HG02623 (cell line): ENCODE data around the gene ADAMTS17.
"Not testable (repeated sequence)": the region's sequence is repeated elsewhere in the genome, so short reads cannot be mapped to it uniquely, and the experiment has no call there.

ENCODE experiments used
- ATAC-seq: cut with Tn5 transposase; IDR thresholded peaks from one replicate; pipeline ENCODE4 v1.9.1; 2021; ENCODE audit warnings: moderate library complexity; ENCODE audit not compliant: unreplicated experiment

ADAMTS17 gene

DNA sequence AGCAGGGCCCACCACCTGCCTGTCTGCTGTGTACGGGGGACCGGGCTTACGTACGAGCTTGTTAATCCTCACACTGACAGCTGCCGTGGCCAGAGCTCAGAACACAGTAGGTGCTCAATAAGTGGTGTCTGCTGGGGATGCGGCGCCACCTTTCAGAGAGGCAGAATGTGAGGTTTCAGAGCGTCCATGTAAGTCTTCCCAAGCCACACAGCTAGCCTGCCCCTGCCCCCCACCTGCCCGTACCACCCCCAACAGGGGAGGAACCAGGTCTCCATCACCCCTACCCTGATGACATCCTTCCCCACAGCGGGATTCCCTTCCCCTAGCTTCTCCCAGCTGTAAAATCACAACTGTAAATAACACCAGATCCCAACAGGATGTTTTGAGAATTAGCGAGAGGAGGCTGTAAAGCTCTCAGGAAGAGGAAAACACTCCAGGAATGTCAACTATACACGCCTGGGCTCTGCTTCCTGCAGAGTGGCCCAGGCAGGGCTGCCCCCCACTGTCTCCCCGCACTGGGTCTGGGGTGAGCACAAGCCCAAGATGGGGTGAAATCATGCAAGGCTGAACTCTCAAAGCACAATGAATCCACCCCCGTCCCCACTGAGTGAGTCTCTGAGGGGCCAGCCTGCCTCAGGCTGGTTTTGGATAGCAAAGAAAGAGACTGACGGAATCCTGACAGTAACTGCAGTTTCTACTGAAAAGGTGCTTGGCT is 358.4 kb downstream of the ADAMTS17 start:
- ATAC-seq = no peak

DNA sequence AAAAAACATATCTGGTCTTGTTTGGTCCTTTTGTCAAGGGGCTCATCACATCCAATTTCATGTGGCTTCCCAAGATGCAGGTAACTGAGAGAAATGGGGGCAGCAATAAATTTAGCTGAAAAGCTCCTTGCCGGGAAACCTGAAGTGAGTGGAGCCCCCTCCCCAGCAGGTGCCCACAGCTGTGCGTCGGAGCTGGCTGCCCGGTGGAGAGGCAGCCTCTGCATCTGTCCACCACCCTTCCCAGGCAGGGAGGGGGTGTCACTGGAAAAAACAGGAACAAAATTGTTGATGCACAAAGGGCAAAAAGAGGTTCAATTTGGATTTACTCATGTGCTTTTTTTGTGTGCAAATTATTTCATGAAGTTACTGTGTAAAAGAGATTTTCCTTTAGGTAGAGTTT is 359.1 kb downstream of the ADAMTS17 start:
- no peak for ATAC-seq

DNA sequence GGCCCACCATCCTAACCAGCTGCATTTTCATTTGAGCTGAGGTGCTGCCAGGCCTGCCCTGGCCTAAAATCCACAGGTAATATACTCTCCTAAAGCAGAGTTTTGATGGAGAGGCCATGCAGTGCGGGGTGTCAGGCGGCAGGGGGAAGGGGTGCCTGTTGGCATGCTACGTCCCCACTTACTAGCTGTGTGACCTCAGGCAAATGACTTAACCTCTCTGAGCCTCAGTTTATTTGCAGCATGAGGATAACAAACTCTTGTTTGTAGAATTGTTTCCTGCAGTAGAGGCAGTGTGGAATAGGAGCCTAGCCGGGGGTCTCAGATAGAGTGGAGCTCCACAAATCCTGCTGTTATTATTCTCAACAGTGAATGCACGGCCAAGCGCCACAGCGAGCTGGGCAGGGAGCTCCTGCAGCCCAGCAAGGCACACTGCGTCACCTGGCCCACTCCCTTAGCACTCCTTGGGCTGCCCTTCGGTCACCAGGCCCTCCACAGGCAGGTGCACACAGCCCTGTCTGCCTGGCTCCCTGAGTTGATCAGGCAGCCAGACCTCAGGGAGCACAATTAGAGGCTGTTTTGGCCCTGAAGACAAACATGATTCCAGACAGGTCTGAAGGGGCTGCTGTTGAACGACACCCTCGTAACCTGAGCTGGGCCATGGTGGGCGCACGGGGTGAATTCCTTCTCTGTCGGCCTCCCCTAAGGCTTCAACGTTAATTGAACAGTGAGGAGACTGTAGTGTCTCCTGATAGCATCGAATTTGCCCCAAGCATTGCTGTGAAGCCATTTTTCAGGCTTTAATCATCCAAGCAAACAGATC is 359.7 kb downstream of the ADAMTS17 start:
- ATAC-seq = no peak

DNA sequence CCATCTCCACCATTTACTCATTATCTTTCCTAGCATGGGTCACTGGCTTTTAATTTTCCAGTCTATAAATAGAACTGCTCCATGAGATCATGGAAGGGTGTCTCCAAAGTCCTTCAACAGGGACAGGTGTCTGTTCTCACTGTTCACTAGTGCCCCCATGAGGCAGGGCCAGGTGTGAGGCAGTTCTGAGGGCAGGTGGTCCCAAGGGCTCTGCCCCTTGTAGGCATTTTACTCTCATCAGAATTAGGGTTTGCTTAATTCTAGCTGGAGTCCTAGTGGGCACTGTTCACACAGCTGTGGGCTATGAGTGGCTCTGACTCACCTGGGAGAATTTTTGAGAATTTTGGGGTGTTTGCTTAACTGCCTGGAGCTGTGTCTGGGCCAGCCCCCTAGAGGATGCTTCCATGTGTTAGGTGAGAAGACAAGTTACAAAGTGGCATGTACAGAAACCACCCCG is 360.6 kb downstream of the ADAMTS17 start:
- ATAC-seq = no peak

DNA sequence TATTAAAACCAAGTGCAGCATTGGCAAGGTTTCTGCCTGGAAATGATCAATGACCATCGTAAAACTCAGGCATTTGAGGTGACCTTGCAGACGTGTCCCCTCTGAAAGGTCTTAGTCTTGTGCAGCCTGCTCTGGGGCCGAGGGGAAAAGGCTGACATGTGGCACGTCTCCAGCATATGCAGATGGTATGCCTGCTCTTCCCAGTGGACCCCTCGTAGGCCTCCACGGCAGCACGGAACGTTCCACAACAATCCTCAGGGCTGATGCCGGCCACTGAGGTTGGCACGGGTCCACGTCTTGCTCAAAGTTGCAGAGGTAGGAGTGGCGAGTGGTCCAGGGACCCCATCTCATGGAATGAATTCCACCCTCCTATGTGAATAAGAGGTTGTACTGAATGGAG is 361.0 kb downstream of the ADAMTS17 start:
- ATAC-seq = no peak

DNA sequence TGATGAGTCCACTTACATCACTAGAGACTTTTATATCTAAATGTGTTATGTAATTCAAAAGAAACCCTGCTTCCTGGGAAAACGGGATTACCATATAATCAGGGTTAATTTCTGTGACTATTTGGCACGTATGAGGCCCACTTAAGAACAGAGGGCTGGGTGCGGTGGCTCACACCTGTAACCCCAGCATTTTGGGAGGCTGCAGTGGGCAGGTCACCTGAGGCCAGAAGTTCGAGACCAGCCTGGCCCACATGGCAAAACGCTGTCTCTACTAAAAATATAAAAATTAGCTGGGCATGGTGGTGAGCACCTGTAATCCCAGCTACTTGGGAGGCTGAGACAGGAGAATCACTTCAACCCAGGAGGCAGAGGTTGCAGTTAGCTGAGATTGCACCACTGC is 361.9 kb downstream of the ADAMTS17 start:
- not testable (repeated sequence) for ATAC-seq

DNA sequence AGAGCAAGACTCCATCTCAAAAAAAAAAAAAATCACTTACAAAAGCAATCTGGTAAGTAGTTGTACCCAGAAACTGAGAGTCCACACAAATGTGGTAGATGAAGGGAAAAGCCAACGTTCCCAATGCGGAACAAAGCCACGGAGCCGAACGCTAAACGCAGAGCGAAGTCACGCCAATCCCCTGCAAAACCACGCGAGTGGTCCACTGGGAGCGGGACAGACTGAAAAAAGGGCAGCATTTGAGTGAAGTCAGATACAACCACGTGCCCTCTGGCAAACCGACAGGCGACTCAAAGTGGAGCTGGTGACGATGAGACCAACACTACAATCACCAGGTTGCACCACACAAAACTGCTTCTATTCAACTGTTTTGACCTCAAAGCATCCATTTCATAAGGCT is 362.4 kb downstream of the ADAMTS17 start:
- ATAC-seq = no peak

DNA sequence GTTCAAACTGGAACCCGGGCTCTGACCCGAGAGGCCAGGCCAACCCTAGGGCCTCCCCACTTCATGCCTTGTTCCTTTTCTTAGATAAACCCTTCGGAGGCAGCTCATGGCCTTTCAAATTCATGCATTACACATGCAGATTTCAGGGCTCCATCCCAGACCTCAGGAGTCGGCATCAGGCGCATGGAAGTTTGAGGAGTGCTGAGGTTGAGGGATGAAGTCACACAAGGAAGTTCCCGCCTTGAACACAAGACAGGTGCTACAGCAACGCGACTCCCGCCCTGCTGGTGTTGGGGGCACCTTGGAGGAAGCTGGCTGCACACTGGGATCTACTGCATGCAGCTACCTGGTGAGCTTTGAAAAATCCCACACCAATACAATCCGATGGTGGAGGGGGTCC is 363.3 kb downstream of the ADAMTS17 start:
- ATAC-seq = no peak

DNA sequence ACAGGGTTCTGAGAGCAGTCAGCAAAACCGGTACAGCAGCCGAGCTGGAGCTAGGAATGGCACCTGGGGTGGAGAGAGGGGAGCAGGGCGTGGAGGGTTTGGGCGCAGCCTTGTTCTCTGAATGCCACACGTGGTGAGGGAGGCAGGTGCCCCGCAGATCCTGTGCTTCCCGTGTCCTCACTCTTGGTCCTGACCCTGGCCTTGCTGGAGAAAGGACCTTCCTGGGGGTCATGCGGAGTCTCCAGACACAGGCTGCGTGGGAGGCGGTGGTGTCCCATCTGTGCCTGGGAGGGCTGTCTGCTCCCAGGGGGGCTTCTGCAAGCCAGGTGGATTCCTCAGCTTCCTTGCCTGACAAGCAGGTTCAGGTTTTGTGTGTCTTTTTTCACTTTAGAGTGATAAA is 363.8 kb downstream of the ADAMTS17 start:
- no peak for ATAC-seq

DNA sequence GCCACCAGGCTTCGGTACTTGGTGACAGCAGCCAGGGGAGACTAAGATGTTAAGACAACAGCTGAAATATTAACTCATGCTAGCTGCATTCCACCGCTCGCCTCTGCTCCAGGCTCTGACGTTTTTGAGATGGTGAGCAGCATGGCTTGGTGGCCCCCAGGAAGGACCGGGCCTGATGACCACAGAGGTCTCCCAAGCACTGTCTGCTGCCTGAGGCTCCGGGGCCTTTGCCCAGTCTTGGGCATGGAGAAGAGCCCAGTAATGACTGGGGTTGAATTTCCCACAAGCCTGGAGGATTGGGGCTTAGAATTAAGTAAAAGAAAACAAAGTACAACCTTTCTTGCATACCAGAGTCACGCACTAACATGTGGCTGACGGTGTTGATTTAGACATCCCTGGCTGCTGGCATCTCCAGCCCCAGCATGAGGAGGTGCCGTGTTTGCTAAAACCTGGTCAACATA is 364.9 kb downstream of the ADAMTS17 start:
- no peak for ATAC-seq

DNA sequence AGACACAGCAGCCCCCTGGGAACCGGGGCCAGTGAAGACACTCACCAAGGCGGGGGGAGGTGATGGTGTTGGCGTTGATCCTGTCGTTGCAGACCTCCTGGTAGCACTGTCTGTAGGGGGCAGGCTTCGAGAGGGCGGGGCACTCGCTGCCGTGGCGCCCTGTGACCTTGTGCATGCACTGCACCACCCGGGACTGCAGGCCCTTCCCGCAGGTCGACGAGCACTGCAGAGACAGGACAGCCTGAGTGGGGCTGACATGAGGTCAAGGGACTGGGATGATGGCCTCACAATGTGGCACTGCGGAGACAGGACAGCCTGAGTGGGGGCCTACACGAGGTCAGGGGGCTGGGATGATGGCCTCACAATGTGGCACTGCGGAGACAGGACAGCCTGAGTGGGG is 365.8 kb downstream of the ADAMTS17 start:
- no peak for ATAC-seq

DNA sequence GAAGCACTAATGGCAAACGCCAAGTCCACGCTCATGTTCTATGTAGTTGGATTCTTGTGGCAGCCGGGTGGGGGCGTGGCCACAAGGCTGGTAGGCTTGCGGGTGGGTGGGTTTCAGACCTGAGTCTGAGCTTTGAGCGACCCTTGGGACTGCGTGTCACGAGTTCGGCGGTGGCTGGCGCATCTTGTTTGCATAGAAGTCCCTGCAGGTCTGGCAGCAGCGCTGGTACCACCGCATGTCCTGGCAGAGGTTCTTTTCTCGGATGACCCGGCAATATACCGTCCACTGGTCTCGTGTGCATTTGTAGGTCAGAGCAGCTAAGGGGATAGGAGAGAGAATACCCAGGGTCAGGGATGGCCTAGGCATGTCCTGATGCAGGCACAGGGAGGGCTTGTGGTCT is 367.5 kb downstream of the ADAMTS17 start:
- ATAC-seq = no peak

DNA sequence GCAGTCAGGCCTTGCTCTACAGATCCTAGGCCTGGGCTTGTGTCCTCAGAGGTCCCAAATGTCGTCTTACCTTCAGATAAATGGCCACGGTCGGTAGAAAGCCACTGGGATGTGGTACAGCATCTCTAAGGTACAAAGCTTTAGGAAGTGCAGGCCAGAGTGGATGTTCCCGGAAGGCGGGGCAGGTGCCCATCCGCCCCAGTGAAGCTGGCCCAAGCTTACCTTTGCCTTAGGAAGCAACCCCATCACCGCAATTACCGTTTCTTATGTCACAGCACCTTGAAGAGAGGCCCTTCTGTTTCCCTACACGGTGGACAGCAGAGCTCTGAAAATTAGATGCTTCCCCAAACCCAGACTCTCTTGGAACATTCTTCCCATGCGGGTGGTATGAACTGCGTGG is 368.4 kb downstream of the ADAMTS17 start:
- no peak for ATAC-seq

DNA sequence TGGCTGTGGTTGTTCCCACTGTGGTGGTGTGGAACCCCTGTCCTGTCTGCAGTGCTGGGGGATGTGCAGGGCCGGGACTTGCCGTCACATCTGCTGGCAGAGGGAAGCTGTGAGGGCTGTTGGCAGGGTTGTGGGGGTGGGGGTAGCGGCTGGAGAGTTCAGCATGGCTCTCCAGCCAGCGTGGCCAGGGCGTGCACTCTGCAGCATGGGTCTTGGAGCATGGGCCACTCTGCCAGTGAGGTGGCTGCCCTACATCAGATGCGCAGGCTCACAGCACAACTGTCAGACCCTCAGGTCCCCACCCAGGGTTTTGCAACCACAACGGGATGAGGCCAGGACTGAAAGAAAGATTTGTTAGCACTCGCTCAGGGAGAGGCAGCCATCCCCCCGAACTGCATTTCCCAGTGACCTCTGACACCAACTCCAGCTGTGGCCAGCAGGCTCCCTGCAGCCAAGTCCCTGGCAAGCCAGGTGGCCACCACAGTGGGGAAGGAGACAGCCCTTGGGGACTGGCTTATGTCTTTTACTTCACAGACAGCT is 370.8 kb downstream of the ADAMTS17 start:
- ATAC-seq = no peak

DNA sequence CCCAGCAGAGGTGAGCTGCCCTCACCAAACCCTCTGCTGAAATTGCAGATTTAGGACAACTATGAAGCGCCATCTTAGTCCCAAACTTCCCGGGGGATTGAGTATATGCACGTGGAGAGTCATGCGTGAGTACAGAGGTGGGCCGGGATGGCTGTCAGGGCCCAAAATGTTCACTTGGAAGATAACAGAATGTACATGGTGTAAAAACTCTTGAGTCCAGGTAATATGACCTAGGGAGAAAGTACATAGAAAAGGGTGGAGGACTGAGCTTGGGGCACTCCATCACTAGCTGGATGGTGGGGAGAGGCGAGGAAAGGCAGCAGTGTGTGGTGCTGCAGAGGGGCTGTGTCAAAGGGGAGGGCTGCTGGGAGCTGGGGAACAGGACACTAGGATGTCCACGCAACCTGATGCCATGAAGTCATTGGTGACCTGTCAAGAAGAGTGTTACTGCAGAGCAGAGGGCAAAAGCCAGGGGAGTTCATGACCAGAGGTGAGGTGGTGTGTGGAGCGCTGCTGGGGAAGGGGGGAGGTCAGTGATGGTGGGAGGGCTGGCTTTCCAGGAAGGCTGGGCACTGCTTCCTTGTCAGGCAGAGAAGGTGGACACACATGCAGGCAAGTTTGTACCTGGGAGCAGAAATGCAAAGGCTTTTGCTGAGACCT is 372.4 kb downstream of the ADAMTS17 start:
- no peak for ATAC-seq

DNA sequence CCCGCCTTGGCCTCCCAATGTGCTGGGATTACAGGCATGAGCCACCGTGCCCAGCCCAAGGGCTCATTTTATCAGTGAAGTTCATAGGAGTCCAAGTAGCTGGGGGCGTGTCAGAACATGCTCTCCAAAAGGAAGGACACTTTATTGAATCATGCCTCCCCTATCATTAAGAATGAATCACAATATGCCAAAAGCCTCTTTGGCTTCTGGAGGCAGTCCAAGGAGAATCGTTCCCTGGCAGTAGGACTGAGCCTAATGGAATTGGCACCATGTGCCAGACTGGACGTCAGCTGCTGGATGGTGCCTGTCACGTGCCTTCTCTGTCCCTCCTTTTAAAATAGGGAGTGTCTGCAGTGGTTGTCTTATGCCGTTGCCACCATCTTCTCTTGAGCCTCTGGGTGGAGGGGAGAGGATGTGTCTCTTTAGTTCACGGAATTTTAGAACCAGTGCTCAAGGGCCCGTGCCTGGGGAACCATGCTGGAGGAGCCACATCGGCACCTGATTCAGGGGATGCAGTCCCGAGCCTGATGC is 373.9 kb downstream of the ADAMTS17 start:
- ATAC-seq = no peak

DNA sequence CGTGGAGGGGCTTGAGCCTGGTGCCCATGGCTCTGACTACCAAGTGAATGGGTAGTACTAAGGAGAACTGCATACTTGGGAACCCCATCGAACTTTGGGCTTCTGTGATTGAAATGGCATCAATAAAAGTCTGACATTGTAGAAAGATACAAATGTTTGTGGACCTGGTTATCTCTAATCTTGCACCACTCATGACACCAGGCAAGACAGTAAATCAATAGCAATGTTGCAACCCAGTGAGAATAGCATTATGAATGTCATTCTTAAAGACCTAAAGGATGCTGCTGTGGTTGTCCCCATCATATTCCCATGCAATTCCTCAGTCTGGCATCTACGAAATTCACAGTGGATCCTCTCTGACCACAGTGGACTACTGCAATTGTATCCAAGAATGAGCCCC is 375.0 kb downstream of the ADAMTS17 start:
- ATAC-seq = no peak

DNA sequence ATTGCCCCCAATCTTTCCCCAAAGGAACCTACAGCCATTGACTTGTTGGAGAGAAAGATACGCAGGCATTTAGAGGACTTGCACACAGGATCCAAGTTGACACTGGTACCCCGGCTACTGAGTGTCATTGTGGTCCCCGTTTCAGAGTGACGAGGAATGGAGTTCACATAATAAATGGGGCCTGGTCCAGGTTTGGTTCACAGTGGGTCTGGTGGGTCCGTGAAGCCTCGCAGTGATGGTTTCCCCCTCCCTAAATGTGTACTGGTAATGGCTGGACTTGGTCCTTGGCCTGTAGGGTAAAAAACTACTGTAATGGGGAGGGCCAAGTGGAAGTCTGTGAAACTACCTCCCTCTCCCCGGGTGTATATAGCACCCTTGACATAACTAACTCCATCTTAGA is 376.4 kb downstream of the ADAMTS17 start:
- ATAC-seq = no peak

DNA sequence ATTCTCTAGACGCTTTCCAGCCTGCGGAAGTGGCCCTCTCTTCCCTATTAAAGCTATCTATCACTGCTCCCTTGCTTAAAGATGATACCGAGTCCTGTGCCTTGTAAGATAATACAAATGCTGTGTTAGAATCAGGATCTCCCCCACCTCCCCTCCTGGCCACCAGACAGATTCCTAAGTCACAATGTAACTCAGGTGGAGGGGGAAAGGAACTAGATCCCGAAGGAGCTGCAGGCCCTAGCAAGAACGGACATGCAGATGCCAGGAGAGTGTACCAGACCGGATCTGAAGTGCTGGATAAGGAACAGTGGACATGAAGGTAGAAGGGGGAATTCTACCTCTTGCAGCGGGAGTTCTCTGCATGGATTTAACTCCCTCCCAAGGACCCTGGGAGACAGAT is 377.8 kb downstream of the ADAMTS17 start:
- no peak for ATAC-seq

DNA sequence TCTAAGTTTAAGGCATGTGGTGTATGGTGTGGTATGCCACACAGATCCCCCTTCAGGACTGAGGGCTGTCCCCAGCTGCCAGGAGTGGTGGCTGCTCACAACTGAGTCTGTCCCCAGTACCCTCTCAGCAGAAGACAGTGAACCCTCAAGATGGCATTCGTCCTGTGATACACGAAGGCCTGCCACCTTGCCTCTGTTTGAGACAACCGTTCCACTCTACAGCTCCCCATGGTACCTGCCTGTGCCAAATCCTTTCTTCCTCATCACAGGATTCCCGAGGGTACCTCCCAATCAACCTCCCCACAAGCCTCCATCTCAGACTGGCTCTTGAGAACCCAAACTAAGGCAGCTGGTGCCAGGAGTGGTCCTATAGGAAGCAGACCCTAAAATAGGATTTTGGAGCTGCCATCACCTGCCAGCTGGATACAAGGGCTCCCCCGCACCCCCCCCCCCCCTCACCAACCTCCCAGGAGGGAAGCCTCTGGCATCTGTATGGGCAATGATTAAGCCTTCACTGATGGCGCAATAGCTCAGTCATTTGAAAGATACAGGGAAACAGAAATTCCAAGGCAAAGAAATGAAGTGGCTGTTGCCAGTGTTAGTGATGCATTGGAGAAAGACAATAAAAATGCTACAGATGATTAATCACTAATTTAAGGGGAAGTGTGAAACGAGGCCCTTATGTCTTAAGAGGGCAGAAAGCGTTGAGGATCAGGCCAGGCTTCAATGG is 378.5 kb downstream of the ADAMTS17 start:
- no peak for ATAC-seq
